CD4-positive, alpha-beta T cell treated with Interleukin-17A for 1 hour (primary cell): ENCODE results near the gene RIN2.
"Not testable (repeated sequence)": the region's sequence is repeated elsewhere in the genome, so short reads cannot be mapped to it uniquely, and the experiment has no call there.

Source experiments
- DNase-seq: peaks from one replicate; pipeline ENCODE4 v3.0.0-alpha.2; 2020

Gene RIN2

DNA sequence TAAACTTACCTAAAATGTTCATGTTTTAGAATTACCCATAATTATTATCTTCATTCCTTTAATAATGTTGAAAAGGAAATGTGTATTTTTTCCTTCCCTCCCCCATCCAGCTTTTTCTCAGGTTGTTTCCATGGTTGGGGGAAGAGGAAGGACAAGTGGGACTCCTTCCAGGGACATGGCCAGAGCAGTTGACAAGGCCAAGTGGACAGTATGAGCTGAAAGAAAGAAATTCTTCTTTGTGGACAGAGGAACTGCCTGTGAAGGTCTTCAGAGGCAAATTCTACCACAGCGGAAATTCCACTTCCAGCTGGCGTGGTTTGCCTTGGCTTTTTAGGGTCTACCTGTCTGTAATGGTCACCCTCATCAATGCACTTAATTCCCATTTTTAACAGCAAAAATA lies 33.8 kb downstream of the RIN2 start:
- DNase-seq = no peak

DNA sequence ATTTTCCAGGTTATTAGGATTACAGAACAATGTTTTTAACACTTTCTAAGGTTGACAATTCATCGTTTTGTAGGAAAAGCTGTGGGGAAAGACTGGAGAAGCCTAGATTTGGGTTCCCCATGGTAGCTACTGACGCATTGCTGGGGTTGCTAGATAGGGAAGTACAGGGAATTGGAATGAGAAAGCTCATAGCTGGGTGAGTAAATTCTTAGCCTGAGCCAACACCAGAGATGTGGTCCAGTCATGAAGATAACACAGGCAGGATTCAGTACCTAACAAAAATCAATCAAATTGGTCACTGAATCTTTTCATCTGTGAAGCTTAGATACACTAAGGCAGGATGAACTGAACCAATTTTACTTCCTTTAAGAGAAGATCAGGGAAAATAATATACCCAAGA lies 35.7 kb downstream of the RIN2 start:
- DNase-seq = no peak

DNA sequence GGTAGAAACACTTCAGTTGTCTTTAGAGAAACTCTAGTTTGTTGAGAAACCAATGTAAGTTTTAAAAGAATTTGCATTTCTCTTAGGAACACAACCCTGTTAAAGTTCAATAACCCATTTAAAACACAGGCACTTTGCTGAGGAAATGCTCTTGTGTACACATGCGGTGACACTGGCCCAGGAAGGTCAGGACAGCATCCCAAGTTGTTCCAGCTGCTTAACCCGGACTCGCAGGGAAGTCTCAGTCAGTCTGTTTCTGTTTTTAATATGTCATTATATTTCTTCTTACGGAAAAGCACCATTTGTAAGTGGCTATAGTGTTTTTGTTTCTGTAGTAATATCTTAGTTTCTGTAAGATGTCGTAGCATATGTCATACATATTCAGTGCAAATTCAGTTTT lies 36.9 kb downstream of the RIN2 start:
- DNase-seq = no peak

- no peak for DNase-seq
Observed at GRCh38 chr20:19799325-19799724, 41.3 kb downstream of the RIN2 start.

DNA sequence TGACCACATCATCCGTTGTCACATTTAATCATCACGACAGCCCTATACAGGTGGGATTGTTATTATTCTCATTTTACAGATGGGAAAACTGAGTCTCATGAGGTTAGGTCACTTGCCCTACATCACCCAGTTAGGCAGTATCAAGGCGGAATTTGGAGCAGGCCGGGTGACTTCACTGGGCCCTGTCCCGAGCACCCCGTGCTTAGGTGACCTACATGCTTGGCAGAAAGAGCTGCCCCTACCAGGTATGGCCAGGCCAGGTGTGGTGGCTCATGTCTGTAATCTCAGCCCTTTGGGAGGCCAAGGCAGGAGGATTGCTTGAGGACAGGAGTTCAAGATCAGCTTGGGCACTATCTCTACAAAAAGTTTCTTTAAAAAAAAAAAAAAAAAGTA lies 44.0 kb downstream of the RIN2 start:
- DNase-seq = no peak

DNA sequence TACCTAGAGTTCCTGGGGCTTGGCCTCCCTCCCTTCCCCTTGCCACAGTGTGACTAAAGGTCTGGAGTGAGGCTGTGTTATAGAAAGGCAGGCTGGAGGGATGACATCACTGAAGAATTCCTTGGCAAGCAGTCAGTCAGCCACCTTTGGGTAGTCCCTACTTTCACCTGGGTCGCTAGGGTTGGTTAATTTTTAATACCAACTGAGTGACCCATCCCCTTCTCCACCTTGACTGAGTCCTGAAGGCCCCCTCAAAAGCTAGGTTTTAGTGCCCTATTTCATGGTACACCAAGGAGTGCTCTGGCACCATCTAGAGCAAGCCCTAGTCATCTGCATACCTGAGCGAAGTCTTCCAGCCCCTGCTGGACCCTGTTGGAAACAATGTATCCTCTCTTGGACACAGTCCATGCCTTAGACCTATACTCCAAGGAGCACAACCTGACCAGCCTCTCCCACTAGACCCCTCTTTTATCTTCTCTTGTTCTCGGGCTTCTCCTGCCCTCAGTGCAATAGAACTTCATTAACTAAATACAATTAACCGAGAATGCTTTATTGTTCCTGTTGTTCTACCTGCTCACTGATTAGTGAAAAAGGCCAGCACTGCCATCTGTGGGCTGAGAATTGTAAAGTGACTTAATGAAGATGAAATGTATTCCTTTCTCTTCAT lies 44.6 kb downstream of the RIN2 start:
- DNase-seq = no peak

DNA sequence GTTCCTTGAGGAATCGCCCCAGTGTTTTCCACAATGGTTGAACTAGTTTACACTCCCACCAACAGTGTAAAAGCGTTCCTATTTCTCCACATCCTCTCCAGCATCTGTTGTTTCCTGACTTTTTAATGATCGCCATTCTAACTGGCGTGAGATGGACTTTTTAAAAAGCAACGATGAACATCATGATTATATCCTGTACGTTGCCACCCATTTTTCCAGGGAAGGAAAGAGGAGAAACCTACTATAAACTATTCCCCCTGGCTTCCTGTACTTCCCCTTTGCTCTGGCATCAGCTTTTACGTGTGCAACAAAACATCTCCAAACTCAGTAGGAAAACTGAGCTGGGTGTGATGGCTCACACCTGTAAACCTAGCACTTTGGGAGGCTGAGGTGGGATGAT lies 48.2 kb downstream of the RIN2 start:
- DNase-seq = not testable (repeated sequence)

DNA sequence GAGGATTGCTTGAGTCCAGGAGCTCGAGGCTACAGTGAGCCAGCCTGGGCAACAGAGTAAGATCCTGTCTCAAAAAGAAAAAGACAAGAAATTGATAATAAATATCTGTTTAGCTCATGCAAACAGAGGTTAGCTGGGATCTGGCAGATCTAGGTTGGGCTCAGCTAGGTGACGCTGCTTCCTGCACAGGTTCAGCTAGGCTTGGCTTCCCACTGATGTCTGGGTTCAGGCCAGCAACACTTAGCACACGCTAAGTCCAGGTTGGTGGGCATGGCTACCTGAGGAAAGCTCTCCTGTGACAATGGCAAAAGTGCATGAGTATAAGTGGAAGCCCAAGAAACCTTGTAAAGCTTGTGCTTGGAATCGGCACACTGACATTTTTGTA lies 48.7 kb downstream of the RIN2 start:
- DNase-seq = no peak

DNA sequence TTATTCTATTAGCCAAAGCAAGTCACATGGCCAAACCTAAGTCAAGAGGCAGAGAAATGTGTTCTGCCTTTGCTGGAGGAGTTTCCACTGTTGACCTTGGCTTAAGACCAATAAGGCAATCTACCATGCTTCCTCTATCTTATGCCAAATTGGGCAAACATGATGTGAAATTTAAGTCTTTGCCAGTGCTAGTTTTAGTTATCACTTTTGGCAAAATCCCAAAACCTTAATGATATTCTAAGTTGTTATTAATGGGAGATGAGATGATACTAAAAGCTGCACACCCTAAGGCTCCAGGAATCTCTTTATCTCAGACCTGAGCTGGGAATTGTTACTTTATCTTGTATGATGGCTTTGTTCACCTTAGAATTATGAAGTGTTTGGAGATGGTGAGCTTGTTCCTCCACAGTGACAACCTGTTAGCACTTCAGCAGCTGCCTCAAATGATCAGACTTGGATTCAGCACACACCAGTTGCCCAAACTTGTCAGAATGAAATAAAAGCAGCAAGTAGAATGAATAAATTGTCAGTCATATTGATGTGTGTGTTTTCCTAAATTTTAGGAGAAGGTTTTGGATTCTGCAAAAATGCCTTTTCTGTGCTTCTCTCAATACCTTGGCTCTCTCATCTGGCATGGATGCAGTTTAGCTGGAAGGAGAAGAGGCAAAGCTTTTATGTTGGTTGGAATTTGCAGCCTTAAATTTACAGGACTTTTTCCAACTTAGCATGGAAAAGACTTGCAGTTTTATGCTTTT lies 49.3 kb downstream of the RIN2 start:
- no peak for DNase-seq
